GM18502 (cell line): ENCODE measurements around the gene OR56A5.

ENCODE experiments used
- ATAC-seq: cut with Tn5 transposase; IDR thresholded peaks from one replicate; pipeline ENCODE4 v1.9.1; 2021; ENCODE audit warnings: mild to moderate bottlenecking; ENCODE audit not compliant: unreplicated experiment, poor library complexity

The OR56A5 gene

DNA sequence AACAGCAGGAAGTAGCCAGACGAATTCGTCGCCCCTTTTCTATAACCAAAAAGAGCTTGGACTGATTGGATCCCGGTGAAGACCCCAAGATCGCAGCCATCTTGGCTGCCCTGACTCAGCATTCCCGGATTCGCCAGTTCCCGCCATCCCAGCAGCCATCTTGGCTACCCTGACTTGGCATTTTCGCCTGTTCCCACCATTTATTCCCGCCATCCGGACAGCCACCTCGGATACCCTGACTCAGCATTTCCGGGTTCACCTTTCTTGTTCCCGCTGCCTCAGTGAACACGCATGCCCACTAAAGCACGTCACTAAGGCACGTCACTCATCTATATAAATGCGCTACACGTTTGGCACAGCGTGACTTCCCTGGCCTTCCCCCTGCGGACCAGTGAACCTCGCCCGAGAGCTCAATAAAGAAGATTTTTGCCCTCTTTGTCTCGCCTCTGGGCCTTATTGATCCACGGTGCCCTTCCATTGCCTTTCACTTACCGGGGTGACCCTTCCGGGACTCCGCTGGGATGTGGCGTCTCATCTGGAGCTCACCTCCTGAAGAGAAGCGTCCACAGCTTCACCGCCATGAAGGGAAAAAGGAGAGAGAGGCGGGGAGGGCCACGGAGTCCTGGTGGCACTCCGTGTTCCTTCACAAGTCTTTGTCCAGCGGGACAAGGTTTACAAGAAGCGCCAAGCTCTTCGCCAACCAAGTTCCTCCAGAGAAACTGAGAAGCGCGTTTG is 30.3 kb downstream of the OR56A5 start:
- no peak for ATAC-seq

DNA sequence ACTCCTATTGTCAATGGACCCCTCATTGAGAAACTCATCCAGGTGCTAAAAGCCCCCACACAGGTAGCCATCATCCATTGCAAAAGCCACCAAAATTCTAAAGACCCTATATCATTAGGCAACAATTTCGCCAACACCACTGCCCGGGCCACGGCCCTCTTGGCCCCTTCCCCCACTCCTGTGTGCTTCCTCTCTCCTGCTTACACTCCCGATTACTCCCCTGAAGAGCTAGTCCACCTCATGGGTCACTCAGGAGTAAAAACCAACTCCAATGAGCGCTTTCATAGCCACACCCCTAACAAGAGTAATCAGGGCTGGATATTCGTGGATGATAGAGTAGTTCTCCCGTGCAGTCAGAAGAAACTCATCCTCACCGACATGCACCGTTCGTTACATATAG is 35.2 kb downstream of the OR56A5 start:
- no peak for ATAC-seq

DNA sequence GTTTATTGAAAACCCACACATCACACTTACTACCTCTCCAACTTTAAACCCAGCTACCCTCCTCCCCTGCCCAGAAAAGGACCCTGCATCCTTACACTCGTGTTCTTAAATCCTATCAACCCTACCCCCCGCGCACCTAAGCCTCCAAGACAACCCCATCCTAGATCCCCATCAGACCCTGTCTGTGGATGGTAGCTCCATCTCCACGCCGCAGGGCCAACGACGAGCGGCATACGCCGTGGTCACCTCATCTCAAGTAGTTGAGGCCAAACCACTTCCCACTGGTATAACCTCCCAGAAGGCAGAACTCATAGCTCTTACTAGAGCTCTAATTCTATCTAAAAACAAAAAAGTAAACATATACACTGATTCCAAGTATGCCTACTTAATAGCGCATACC is 35.6 kb downstream of the OR56A5 start:
- ATAC-seq: no peak

DNA sequence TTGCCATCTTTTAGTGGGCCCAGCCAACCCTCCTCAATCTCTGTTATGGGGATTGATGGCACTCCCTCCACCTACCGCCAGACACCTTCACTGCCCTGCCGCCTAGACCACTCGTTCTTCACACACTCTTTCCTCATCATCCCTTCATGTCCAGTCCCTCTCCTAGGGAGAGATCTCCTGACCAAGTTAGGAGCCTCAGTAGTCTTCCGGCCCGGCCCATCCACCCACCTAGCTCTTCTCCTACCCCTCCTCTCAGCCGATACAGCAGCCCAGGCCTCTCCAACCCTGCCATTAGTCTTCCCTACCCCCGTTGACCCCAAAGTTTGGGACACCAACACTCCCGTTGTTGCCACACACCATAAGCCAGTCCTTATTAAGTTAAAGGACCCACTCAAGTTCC is 37.2 kb downstream of the OR56A5 start:
- ATAC-seq: no peak

DNA sequence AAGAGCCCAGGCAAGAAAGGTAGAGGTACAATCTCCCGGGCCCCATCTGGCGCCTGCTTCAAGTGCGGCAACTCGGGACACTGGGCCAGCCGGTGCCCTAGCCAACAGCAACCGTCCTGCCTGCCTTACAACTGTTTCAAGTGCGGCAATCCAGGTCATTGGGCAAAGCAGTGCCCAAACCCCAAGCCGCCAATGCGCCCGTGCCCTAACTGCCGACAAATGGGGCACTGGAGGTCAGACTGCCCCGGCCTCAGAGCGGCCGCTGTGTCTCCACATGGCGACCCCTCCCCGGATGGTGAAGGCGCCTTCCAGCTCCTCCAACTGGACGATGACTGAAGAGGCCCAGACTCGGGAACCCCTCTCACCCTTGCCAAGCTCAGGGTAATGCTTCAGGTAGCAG is 37.7 kb downstream of the OR56A5 start:
- ATAC-seq: no peak

DNA sequence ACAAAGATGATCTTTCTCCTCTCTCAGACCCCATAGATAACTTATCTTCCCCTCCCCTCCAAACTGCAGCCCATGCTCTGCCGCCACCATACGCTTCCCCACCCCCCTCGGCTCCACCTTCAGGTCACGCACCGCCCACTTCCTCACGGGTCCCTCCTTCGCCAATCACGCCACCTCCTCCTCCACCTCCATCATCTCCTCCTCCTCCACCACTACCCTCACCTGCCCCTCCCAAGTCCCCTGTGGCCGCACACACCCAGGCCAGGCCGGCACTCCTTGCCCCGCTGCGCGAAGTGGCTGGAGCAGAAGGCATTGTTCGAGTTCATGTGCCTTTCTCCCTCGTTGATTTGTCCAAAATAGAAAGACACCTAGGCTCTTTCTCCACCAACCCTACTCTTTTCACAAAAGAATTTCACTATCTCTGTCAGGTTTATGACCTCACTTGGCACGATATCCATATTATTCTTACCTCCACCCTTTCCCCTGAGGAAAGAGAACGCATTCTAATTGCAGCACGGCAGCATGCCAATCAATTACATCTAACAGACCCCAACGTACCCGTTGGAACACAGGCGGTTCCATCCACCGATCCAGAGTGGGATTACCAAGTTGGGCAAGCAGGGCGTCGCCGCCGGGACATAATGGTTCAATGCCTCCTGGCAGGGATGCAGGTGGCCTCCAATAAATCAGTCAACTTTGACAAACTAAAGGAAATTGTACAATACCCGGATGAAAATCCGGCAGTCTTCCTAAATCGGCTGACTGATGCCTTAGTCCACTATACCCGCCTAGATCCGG is 38.5 kb downstream of the OR56A5 start:
- ATAC-seq: no peak

DNA sequence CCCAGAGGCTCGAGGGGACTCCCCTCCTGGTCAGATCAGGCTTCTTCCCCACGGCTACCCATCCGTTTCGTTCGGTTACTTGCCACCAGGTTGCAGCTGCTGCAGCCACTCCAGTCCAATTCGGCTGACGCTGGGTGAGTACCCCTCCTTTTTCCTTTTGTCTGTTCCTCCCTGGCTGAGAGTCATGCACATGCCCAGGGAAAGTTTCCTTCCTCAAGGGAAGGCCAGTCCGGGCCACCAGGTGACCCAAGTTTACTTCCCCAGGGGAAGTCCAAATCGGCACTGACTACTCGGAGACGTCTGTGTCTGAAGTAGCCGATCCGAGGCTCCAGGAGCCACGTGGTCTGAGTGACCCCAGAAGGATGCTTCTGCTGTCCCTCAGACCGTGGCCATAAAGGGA is 39.5 kb downstream of the OR56A5 start:
- ATAC-seq: no peak

DNA sequence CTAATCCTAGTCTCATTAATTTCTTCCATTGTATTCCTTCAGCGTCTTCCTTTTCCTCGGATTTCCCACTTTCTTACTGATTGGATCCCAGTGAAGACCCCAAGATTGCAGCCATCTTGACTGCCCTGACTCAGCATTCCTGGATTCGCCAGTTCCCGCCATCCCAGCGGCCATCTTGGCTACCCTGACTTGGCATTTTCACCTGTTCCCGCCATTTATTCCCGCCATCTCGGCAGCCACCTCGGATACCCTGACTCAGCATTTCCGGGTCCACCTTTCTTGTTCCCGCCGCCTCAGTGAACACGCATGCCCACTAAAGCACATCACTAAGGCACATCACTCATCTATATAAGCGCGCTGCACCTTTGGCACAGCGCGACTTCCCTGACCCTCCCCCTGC is 40.0 kb downstream of the OR56A5 start:
- ATAC-seq: no peak

DNA sequence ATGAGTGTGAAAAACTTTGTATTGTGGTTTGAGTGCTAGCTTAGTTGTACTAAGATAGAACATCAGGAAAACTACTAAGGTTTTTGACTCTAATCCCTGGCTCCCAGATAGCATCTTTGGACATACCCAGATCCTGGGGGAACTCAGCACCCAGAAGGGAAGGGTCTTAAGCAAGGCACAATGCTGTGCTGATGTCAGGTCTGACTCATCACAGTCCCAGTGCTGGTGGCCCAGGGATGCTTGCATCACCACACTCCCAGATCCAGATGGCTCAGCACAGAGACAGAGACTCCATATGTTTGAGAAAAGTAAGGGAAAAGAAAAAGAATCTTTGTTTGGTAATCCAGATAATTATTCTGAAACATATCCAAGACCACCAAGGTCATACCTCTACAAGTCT is 44.5 kb downstream of the OR56A5 start:
- no peak for ATAC-seq

DNA sequence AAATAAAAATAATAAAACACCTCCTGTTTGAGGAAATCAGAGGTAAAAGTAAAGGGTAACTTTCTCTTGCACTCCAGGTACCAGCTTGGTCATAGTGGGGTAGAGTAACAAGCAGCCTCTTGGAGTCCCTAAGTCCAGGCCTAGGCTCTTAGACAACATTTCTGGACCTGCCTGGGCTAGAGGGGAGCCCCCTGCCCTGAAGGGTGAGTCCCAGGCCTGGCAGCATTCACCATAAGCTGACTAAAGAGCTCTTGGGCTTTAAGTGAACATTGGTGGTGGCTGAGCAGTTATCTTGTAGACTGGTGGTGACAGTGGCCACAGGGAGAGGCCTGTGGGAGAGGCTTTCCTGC is 44.9 kb downstream of the OR56A5 start:
- ATAC-seq: peak; percentile 47

DNA sequence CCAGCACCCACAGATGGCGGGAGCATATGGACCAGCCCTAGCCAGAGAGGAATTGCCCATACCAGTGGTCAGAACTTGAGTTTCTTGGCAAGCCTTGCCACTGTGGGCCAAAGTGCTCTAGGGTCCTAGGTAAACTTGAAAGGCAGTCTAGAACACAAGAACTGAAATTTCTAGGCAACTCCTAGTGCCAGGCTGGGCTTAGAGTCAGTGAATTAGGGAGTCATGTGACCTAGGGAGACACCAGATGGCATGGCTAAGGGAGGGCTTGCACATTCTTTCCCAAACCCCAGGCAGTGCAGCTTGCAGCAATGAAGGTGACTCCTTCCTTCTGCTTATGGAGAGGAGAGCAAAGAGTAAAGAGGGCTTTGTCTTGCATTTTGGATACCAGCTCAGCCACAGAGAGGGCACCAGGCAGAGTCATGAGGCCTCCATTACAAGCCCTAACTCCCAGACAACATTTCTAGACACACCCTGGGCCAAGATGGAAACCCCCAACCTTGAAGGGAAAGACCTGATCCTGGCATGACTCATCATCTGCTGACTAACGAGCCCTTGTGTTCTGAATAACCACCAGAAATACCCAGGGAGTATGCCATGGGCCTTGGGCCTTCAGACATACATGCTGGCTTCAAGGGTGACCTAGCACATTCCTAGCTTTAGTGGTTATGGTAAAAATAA is 45.4 kb downstream of the OR56A5 start:
- ATAC-seq: peak; percentile 90
